GM23338 (cell line): ENCODE measurements around the gene AP1M1. TPM values are rescaled to one million over a fixed set of nuclear protein-coding genes. Genes with fewer than 3 reads are reported as not detected.

Experiments
- ATAC-seq: fragments of 200-7000 bp; cut with Tn5 transposase; 3 replicates; pipeline ENCODE4 v1.9.1; 2020
- DNase-seq: peaks from one replicate; pipeline ENCODE4 v3.0.0-alpha.2; 2015; ENCODE audit warnings: low spot score
- H2AFZ ChIP-seq: fragments of 200-600 bp; sonication (generic); 2 replicates; pipeline ENCODE4 v1.8.0; 2016; ENCODE audit warnings: antibody characterized with exemption, mild to moderate bottlenecking, moderate library complexity
- H3F3A ChIP-seq: fragments of 200-600 bp; sonication (generic); replicated peaks from 2 replicates; pipeline ENCODE4 v1.8.0; 2017; ENCODE audit warnings: antibody characterized with exemption, mixed run types, low read depth
- H3K27ac ChIP-seq: fragments of 200-600 bp; sonication (generic); 2 replicates; pipeline ENCODE4 v1.6.1; 2016; ENCODE audit warnings: low read depth
- H3K27me3 ChIP-seq: fragments of 200-600 bp; sonication (generic); 2 replicates; pipeline ENCODE4 v1.8.0; 2016; ENCODE audit warnings: mild to moderate bottlenecking, mixed run types, moderate library complexity; ENCODE audit not compliant: insufficient read depth
- H3K36me3 ChIP-seq: fragments of 200-600 bp; sonication (generic); 2 replicates; pipeline ENCODE4 v1.8.0; 2016; ENCODE audit warnings: mild to moderate bottlenecking; ENCODE audit not compliant: insufficient read depth
- H3K4me1 ChIP-seq: fragments of 200-600 bp; sonication (generic); 2 replicates; pipeline ENCODE4 v1.8.0; 2016; ENCODE audit warnings: mild to moderate bottlenecking, moderate library complexity; ENCODE audit not compliant: insufficient read depth
- H3K4me2 ChIP-seq: fragments of 200-600 bp; sonication (generic); 2 replicates; pipeline ENCODE4 v1.7.1; 2017; ENCODE audit warnings: mixed run types
- H3K4me3 ChIP-seq: fragments of 200-600 bp; sonication (generic); 2 replicates; pipeline ENCODE4 v1.6.1; 2016; ENCODE audit warnings: mixed run types
- H3K79me2 ChIP-seq: fragments of 200-600 bp; sonication (generic); replicated peaks from 2 replicates; pipeline ENCODE4 v1.8.0; 2017; ENCODE audit warnings: mild to moderate bottlenecking; ENCODE audit not compliant: insufficient read depth
- H3K9me2 ChIP-seq: fragments of 200-600 bp; sonication (generic); 2 replicates; pipeline ENCODE4 v1.8.0; 2017; ENCODE audit not compliant: insufficient read depth
- H4K20me1 ChIP-seq: fragments of 200-600 bp; sonication (generic); replicated peaks from 2 replicates; pipeline ENCODE4 v1.8.0; 2017; ENCODE audit warnings: mild to moderate bottlenecking; ENCODE audit not compliant: insufficient read depth
- H3K27ac Mint-ChIP-seq: 2 replicates; pipeline ENCODE4 v1.8.0; 2020; ENCODE audit warnings: inconsistent platforms, mild to moderate bottlenecking, moderate library complexity, mixed read lengths
- H3K27me3 Mint-ChIP-seq: 3 replicates; pipeline ENCODE4 v1.8.0; 2022; ENCODE audit warnings: low read depth, mild to moderate bottlenecking, moderate library complexity, mixed read lengths, inconsistent platforms; ENCODE audit not compliant: insufficient read depth, poor library complexity
- H3K36me3 Mint-ChIP-seq: 3 replicates; pipeline ENCODE4 v1.8.0; 2021; ENCODE audit warnings: low read depth, mild to moderate bottlenecking, inconsistent platforms, moderate library complexity, mixed read lengths
- H3K4me1 Mint-ChIP-seq: 3 replicates; pipeline ENCODE4 v1.8.0; 2020; ENCODE audit warnings: mild to moderate bottlenecking, inconsistent platforms, mixed read lengths
- H3K4me3 Mint-ChIP-seq: 3 replicates; pipeline ENCODE4 v1.8.0; 2021; ENCODE audit warnings: moderate library complexity, mild to moderate bottlenecking, inconsistent platforms, mixed read lengths
- H3K9me3 Mint-ChIP-seq: 3 replicates; pipeline ENCODE4 v1.8.0; 2020; ENCODE audit warnings: moderate library complexity, mild to moderate bottlenecking, inconsistent platforms, mixed read lengths
- CREB1 ChIP-seq: fragments of 250-450 bp; sonication (Bioruptor Pico); IDR thresholded peaks from 2 replicates; pipeline ENCODE4 v1.5.0; 2020; ENCODE audit warnings: low read depth, mild to moderate bottlenecking, moderate library complexity
- EZH2 ChIP-seq: fragments of 200-600 bp; sonication (generic); IDR thresholded peaks from one replicate; pipeline ENCODE4 v1.8.0; 2017; ENCODE audit warnings: antibody characterized with exemption, mild to moderate bottlenecking, low read depth; ENCODE audit not compliant: unreplicated experiment
- EZH2phosphoT487 ChIP-seq: fragments of 200-600 bp; sonication (generic); IDR thresholded peaks from one replicate; pipeline ENCODE4 v1.8.1; 2018; ENCODE audit warnings: antibody characterized with exemption; ENCODE audit not compliant: unreplicated experiment
- JUNB ChIP-seq: IDR thresholded peaks from one replicate; pipeline ENCODE4 v1.6.1; 2016; ENCODE audit warnings: antibody characterized with exemption; ENCODE audit not compliant: unreplicated experiment
- POLR2AphosphoS5 ChIP-seq: IDR thresholded peaks from 2 replicates; pipeline ENCODE4 v1.6.1; 2016; ENCODE audit warnings: antibody characterized with exemption, low read depth
- polyA plus RNA-seq: library from polyadenylated mRNA; unstranded; fragments of >200 nt; fragmentation: Nextera tagmentation; extraction: Ambion mirVana; gene quantifications from 2 replicates; pipeline ENCODE4 v1.2.1, GENCODE V29; 2016
- total RNA-seq: library from RNA; depleted of rRNA; stranded (reverse); fragments of >200 nt; shearing (Covaris generic); gene quantifications from 2 replicates; pipeline ENCODE4 v1.2.3, GENCODE V29; 2014
- TF ChIP-seq, protein P1 (sequence below): fragments of 250-450 bp; sonication (Bioruptor Pico); IDR thresholded peaks from 2 replicates; pipeline ENCODE4 v1.5.0; 2020; ENCODE audit warnings: mild to moderate bottlenecking, moderate library complexity
- TF ChIP-seq, protein P2 (sequence below): IDR thresholded peaks from 2 replicates; pipeline ENCODE4 v1.6.1; 2016; ENCODE audit warnings: antibody characterized with exemption
- TF ChIP-seq, protein P3 (sequence below), 2 experiments: fragments of 200-600 bp in 1 of 2; sonication (generic) in 1 of 2; conservative IDR thresholded peaks; 2 replicates each; pipeline versions ENCODE4 v1.5.1 to v1.6.1; 2016 to 2017; ENCODE audit warnings: antibody characterized with exemption in 2 of 2, low read depth in 2 of 2, mild to moderate bottlenecking in 2 of 2, moderate library complexity in 1 of 2

AP1M1 gene
- total and polyA plus RNA-seq, 2 experiments from 2014 or later: 22.0 to 32.0 TPM

- H4K20me1 ChIP-seq: no peaks in the 10 kb centered on the region
- no peak overlapping the region for H3K27ac ChIP-seq
- no peaks in the 10 kb centered on the region for H3F3A ChIP-seq
- H3K79me2 ChIP-seq: no peaks in the 10 kb centered on the region
- Mint-ChIP-seq H3K36me3 (peaks cover 7% of the 10 kb centered on the region; the same call in 2 of the 3 replicates), H3K4me3 (no peak overlapping the region), H3K4me1 (no peaks in the 10 kb centered on the region; the same call in 2 of the 3 replicates), H3K27ac (no peak overlapping the region), H3K27me3 (peaks cover 14% of the 10 kb centered on the region), H3K9me3 (no peaks in the 10 kb centered on the region; the same call in 1 of the 3 replicates)
- H3K4me1 ChIP-seq: no peaks in the 10 kb centered on the region
- ATAC-seq: no peak
- H3K4me2 ChIP-seq: no peak overlapping the region
- no peak overlapping the region for H3K4me3 ChIP-seq
- no peak for DNase-seq
- H3K36me3 ChIP-seq: no peaks in the 10 kb centered on the region
- no peaks in the 10 kb centered on the region for H3K27me3 ChIP-seq
- H3K9me2 ChIP-seq: no peaks in the 10 kb centered on the region
- TF ChIP-seq POLR2AphosphoS5 (no peak), EZH2phosphoT487 (no peak), CREB1 (no peak), EZH2 (no peak), JUNB (no peak)
- TF ChIP-seq, protein P1, sequence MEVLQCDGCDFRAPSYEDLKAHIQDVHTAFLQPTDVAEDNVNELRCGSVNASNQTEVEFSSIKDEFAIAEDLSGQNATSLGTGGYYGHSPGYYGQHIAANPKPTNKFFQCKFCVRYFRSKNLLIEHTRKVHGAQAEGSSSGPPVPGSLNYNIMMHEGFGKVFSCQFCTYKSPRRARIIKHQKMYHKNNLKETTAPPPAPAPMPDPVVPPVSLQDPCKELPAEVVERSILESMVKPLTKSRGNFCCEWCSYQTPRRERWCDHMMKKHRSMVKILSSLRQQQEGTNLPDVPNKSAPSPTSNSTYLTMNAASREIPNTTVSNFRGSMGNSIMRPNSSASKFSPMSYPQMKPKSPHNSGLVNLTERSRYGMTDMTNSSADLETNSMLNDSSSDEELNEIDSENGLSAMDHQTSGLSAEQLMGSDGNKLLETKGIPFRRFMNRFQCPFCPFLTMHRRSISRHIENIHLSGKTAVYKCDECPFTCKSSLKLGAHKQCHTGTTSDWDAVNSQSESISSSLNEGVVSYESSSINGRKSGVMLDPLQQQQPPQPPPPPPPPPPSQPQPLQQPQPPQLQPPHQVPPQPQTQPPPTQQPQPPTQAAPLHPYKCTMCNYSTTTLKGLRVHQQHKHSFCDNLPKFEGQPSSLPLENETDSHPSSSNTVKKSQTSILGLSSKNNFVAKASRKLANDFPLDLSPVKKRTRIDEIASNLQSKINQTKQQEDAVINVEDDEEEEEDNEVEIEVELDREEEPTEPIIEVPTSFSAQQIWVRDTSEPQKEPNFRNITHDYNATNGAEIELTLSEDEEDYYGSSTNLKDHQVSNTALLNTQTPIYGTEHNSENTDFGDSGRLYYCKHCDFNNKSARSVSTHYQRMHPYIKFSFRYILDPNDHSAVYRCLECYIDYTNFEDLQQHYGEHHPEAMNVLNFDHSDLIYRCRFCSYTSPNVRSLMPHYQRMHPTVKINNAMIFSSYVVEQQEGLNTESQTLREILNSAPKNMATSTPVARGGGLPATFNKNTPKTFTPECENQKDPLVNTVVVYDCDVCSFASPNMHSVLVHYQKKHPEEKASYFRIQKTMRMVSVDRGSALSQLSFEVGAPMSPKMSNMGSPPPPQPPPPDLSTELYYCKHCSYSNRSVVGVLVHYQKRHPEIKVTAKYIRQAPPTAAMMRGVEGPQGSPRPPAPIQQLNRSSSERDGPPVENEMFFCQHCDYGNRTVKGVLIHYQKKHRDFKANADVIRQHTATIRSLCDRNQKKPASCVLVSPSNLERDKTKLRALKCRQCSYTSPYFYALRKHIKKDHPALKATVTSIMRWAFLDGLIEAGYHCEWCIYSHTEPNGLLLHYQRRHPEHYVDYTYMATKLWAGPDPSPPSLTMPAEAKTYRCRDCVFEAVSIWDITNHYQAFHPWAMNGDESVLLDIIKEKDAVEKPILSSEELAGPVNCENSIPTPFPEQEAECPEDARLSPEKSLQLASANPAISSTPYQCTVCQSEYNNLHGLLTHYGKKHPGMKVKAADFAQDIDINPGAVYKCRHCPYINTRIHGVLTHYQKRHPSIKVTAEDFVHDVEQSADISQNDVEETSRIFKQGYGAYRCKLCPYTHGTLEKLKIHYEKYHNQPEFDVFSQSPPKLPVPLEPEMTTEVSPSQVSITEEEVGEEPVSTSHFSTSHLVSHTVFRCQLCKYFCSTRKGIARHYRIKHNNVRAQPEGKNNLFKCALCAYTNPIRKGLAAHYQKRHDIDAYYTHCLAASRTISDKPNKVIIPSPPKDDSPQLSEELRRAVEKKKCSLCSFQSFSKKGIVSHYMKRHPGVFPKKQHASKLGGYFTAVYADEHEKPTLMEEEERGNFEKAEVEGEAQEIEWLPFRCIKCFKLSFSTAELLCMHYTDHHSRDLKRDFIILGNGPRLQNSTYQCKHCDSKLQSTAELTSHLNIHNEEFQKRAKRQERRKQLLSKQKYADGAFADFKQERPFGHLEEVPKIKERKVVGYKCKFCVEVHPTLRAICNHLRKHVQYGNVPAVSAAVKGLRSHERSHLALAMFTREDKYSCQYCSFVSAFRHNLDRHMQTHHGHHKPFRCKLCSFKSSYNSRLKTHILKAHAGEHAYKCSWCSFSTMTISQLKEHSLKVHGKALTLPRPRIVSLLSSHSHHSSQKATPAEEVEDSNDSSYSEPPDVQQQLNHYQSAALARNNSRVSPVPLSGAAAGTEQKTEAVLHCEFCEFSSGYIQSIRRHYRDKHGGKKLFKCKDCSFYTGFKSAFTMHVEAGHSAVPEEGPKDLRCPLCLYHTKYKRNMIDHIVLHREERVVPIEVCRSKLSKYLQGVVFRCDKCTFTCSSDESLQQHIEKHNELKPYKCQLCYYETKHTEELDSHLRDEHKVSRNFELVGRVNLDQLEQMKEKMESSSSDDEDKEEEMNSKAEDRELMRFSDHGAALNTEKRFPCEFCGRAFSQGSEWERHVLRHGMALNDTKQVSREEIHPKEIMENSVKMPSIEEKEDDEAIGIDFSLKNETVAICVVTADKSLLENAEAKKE (CRISPR knock-in tag): no peak
- TF ChIP-seq, protein P2, sequence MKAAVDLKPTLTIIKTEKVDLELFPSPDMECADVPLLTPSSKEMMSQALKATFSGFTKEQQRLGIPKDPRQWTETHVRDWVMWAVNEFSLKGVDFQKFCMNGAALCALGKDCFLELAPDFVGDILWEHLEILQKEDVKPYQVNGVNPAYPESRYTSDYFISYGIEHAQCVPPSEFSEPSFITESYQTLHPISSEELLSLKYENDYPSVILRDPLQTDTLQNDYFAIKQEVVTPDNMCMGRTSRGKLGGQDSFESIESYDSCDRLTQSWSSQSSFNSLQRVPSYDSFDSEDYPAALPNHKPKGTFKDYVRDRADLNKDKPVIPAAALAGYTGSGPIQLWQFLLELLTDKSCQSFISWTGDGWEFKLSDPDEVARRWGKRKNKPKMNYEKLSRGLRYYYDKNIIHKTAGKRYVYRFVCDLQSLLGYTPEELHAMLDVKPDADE: no peak
- TF ChIP-seq, protein P3, sequence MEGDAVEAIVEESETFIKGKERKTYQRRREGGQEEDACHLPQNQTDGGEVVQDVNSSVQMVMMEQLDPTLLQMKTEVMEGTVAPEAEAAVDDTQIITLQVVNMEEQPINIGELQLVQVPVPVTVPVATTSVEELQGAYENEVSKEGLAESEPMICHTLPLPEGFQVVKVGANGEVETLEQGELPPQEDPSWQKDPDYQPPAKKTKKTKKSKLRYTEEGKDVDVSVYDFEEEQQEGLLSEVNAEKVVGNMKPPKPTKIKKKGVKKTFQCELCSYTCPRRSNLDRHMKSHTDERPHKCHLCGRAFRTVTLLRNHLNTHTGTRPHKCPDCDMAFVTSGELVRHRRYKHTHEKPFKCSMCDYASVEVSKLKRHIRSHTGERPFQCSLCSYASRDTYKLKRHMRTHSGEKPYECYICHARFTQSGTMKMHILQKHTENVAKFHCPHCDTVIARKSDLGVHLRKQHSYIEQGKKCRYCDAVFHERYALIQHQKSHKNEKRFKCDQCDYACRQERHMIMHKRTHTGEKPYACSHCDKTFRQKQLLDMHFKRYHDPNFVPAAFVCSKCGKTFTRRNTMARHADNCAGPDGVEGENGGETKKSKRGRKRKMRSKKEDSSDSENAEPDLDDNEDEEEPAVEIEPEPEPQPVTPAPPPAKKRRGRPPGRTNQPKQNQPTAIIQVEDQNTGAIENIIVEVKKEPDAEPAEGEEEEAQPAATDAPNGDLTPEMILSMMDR (conservative IDR thresholded peaks at IDR 0.05; ENCODE audit: low read depth in 2 of 2): no peak
- no peak overlapping the region for H2AFZ ChIP-seq
Observed at GRCh38 chr19:16235811-16236652, 38.3 kb downstream of the AP1M1 start.
